Spleen (tissue), 13 donors: ENCODE data around the gene OLFM4. TPM values are rescaled to one million over a fixed set of nuclear protein-coding genes. Genes with fewer than 3 reads are reported as not detected.

Experiments used
- DNase-seq: peaks from one replicate; pipeline ENCODE4 v3.0.0-alpha.2; 2020
- H3K27ac ChIP-seq, 8 donors: fragments of 200-600 bp; sonication (generic) in 7 of 8; 1 replicate in 4 of 8; 2 replicates in 4 of 8; pipeline versions ENCODE4 v1.5.0 to v1.8.0; 2016 to 2021; ENCODE audit warnings: inconsistent platforms in 4 of 8, mild to moderate bottlenecking in 4 of 8, moderate library complexity in 1 of 8
- H3K27me3 ChIP-seq, 7 donors: fragments of 200-600 bp; sonication (generic) in 6 of 7; replicated peaks in 1 of 7; 1 replicate in 4 of 7; 2 replicates in 3 of 7; pipeline versions ENCODE4 v1.5.0 to v1.8.0; 2016 to 2021; ENCODE audit warnings: inconsistent platforms in 3 of 7, mild to moderate bottlenecking in 1 of 7
- H3K36me3 ChIP-seq, 6 donors: fragments of 200-600 bp; sonication (generic) in 5 of 6; 1 replicate in 4 of 6; 2 replicates in 2 of 6; pipeline versions ENCODE4 v1.5.0 to v1.8.0; 2016 to 2021; ENCODE audit warnings: inconsistent platforms in 2 of 6
- H3K4me1 ChIP-seq, 6 donors: fragments of 200-600 bp; sonication (generic) in 5 of 6; 1 replicate in 3 of 6; 2 replicates in 3 of 6; pipeline versions ENCODE4 v1.5.0 to v1.8.0; 2016 to 2021; ENCODE audit warnings: inconsistent platforms in 3 of 6
- H3K4me3 ChIP-seq, 8 donors: fragments of 200-600 bp; sonication (generic) in 7 of 8; 1 replicate in 4 of 8; 2 replicates in 4 of 8; pipeline versions ENCODE4 v1.5.0 to v1.8.0; 2016 to 2021; ENCODE audit warnings: inconsistent platforms in 4 of 8, mild to moderate bottlenecking in 4 of 8, moderate library complexity in 2 of 8
- H3K9me3 ChIP-seq, 8 donors: fragments of 200-600 bp; sonication (generic) in 7 of 8; 1 replicate in 4 of 8; 2 replicates in 4 of 8; pipeline versions ENCODE4 v1.5.0 to v1.8.0; 2016 to 2021; ENCODE audit warnings: inconsistent platforms in 4 of 8
- CTCF ChIP-seq, 11 experiments: fragments of 200-600 bp in 7 of 11; fragments of 450-650 bp in 4 of 11; sonication (generic) in 4 of 11; IDR thresholded peaks in 8 of 11; conservative IDR thresholded peaks in 3 of 11; 1 replicate in 7 of 11; 2 replicates in 4 of 11; pipeline versions ENCODE4 v1.4.0 to v1.8.0; 2016 to 2021; ENCODE audit warnings: antibody characterized with exemption in 11 of 11, inconsistent platforms in 4 of 11, mild to moderate bottlenecking in 1 of 11
- POLR2A ChIP-seq, 3 donors: fragments of 450-650 bp; IDR thresholded peaks; one replicate each; pipeline ENCODE4 v1.5.1; 2017; ENCODE audit warnings: antibody characterized with exemption in 3 of 3, mild to moderate bottlenecking in 1 of 3
- POLR2AphosphoS5 ChIP-seq, 3 donors: sonication (generic); formaldehyde crosslinking; IDR thresholded peaks; one replicate each; pipeline ENCODE4 v1.5.1; 2017; ENCODE audit warnings: antibody characterized with exemption in 3 of 3
- WGBS, 5 donors: extraction: QIAGEN DNeasy Blood & Tissue Kit in 3 of 5; methylation state at CpG; one replicate each; pipeline versions ENCODE4 v1.1.5 to v1.1.7; 2013 to 2018; 5-methylcytosine and 5-hydroxymethylcytosine counted together
- intact Hi-C: fragments of 100-400 bp; cut with DNase I; formaldehyde crosslinking; loops from one replicate; pipeline ENCODE4 v1.15.0; 2023; ENCODE audit warnings: low total_unique reads
- long read RNA-seq, 2 donors: transcript quantifications; one replicate each; lab custom pipeline, GENCODE V29; 2026
- polyA plus RNA-seq, 3 donors: library from polyadenylated mRNA; stranded (reverse); fragments of 200-250 nt; gene quantifications; one replicate each; pipeline ENCODE4 v1.2.1, GENCODE V29; 2013
- total RNA-seq, 7 donors: library from RNA; depleted of rRNA in 3 of 7; stranded (reverse); fragments of >200 nt in 3 of 7; fragmentation: NEBNext Ultra II Directional in 4 of 7; extraction: Animal tissue kit (Norgen Biotek cat#: 25700) in 4 of 7; gene quantifications; one replicate each; pipeline versions ENCODE4 v1.1.0 to v1.2.1, GENCODE V29; 2016 to 2021
- donor health status: healthy with polysubstance abuse.
- donor health status: DM: no; HTN: no; CAD: no; lungs with moderate emphysema.
- donor health status: DM: no; HTN: no; CAD: no.
- donor health status: Bipolar disorder and iron deficiency.
- donor health status: healthy.
- donor health status: DM: no; HTN: no; CAD: no.
- donor health status: DM: yes; HTN: yes; CAD: no.

Gene OLFM4
- total RNA-seq (10 to 100 TPM in 3 of 7 donors, 1 to 10 TPM in 3, under 1 TPM in 1; 0.83 to 82.5 (median 5.4) TPM), polyA plus RNA-seq (1 to 10 TPM in 2 of 3 donors, under 1 TPM in 1; 0.78 to 3.5 (median 1.8) TPM)
- long read RNA-seq, donor 1, result 0 reads
- long read RNA-seq, donor 2, result 0 reads

- Histone ChIP-seq H3K27ac (peak within 1 kb of the TSS in 1 of 8 donors; percentile 38), H3K4me3 (no peak within 1 kb of the TSS), H3K27me3 (peaks cover 0 to 15% (median 0%) of the 10 kb centered on the region in 7 donors), H3K9me3 (no peaks in the 10 kb centered on the region), H3K36me3 (no peaks in the 10 kb centered on the region), H3K4me1 (no peaks in the 10 kb centered on the region)
- DNase-seq, result no peak
- TF ChIP-seq POLR2AphosphoS5 (IDR thresholded peaks at IDR 0.05) (no peak), CTCF (IDR thresholded peaks at IDR 0.05 in 8 of 11, conservative IDR thresholded peaks at IDR 0.05 in 3 of 11) (no peak), POLR2A (IDR thresholded peaks at IDR 0.05) (no peak)
- intact Hi-C loops, result no loop called here
- 76 to 90% (median 84%) methylated on average over 9 of the region's 9 CpGs for WGBS, 5 donors
Measured at GRCh38 chr13:53028637-53029203, at the start of gene OLFM4. Gene OLFM4 (plus strand): TSS chr13:53028813. CDS start chr13:53028837, 24 bp downstream.

DNA sequence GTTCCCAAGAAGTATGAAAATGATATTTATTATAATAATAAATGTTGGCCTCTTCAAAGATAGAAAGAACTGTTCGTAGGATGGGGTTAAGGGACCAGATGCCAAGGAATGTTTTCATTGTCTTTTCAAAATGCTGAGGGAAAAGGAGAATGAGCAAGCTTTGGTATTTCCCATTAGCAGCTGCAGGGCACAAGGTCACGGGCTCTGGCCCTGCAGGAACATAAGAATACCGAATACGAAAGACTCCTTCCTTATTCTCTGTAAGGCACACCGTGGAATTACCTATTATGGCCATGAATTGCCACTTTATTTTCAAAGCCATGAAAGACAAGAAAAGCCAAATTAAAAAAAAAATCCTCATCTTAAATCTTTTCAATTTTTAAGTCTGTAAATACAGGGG is 49.6 kb upstream of the OLFM4 start:
- WGBS, 5 donors, result 60 to 74% (median 66%) methylated on average over 5 of the region's 5 CpGs
- no peak overlapping the region for H3K4me3 ChIP-seq
- no peaks in the 10 kb centered on the region for H3K4me1 ChIP-seq
- TF ChIP-seq POLR2A (IDR thresholded peaks at IDR 0.05), result no peak
- no peak for TF ChIP-seq CTCF (IDR thresholded peaks at IDR 0.05 in 8 of 11, conservative IDR thresholded peaks at IDR 0.05 in 3 of 11)
- TF ChIP-seq POLR2AphosphoS5 (IDR thresholded peaks at IDR 0.05), result no peak
- no peak for DNase-seq
- no peak overlapping the region for H3K27ac ChIP-seq
- H3K27me3 ChIP-seq, result peaks cover 0 to 9% (median 0%) of the 10 kb centered on the region in 7 donors
- no peaks in the 10 kb centered on the region for H3K36me3 ChIP-seq
- intact Hi-C loops, result no loop called here
- H3K9me3 ChIP-seq, result no peaks in the 10 kb centered on the region

GRCh38 chr13:52980695-52981094 is 47.9 kb upstream of the OLFM4 start:
- Histone ChIP-seq H3K4me3 (no peak overlapping the region), H3K27me3 (peaks cover 0 to 4% (median 0%) of the 10 kb centered on the region in 7 donors), H3K27ac (no peak overlapping the region), H3K9me3 (no peaks in the 10 kb centered on the region), H3K36me3 (no peaks in the 10 kb centered on the region), H3K4me1 (no peaks in the 10 kb centered on the region)
- TF ChIP-seq CTCF (IDR thresholded peaks at IDR 0.05 in 8 of 11, conservative IDR thresholded peaks at IDR 0.05 in 3 of 11), result no peak
- TF ChIP-seq POLR2AphosphoS5 (IDR thresholded peaks at IDR 0.05), result no peak
- TF ChIP-seq POLR2A (IDR thresholded peaks at IDR 0.05), result no peak
- 81 to 92% (median 85%) methylated on average over 5 of the region's 5 CpGs for WGBS, 5 donors
- no peak for DNase-seq
- intact Hi-C loops, result no loop called here

GRCh38 chr13:52983836-52984235 is 44.8 kb upstream of the OLFM4 start:
- no peak overlapping the region for H3K4me3 ChIP-seq
- no peaks in the 10 kb centered on the region for H3K36me3 ChIP-seq
- H3K4me1 ChIP-seq, result no peaks in the 10 kb centered on the region
- peaks cover 0 to 4% (median 0%) of the 10 kb centered on the region in 7 donors for H3K27me3 ChIP-seq
- intact Hi-C loops, result no loop called here
- H3K9me3 ChIP-seq, result no peaks in the 10 kb centered on the region
- no peak for DNase-seq
- H3K27ac ChIP-seq, result no peak overlapping the region
- no peak for TF ChIP-seq CTCF (IDR thresholded peaks at IDR 0.05 in 8 of 11, conservative IDR thresholded peaks at IDR 0.05 in 3 of 11)
- TF ChIP-seq POLR2A (IDR thresholded peaks at IDR 0.05), result no peak
- TF ChIP-seq POLR2AphosphoS5 (IDR thresholded peaks at IDR 0.05), result no peak
- 87 to 93% (median 89%) methylated on average over 4 of the region's 4 CpGs for WGBS, 5 donors
